Esophagus muscularis mucosa (tissue), 2 donors: Measurements from ENCODE around the gene PPP2R1A.

Experiments
- POLR2A ChIP-seq: fragments of 450-650 bp; IDR thresholded peaks from one replicate; pipeline ENCODE4 v1.6.1; 2017; ENCODE audit warnings: antibody characterized with exemption, moderate library complexity, mild to moderate bottlenecking, low read depth
- POLR2AphosphoS5 ChIP-seq, 2 donors: sonication (generic); formaldehyde crosslinking; IDR thresholded peaks; one replicate each; pipeline ENCODE4 v1.6.1; 2017; ENCODE audit warnings: antibody characterized with exemption in 2 of 2

DNA sequence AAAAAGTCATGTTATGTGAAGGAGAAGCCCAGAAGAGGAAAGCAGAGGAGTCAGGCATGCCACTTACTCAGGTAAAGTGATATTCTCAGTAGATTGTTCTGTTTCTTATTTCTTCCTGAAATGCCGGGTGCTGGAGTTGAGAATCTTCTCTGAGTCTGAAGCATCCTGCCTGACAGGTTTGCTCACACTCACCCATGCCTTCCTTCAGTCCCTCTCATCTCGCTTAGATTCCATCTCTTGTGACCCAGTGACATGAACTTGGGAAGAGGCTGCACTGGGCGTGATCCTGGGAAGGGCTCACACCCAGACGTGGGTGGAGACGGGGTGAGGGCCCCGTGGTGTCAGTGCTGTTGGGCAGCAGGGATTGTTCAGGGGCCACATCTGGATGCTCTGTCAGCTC lies 87.6 kb downstream of the PPP2R1A start:
- TF ChIP-seq POLR2AphosphoS5 (IDR thresholded peaks at IDR 0.05) (no peak), POLR2A (no peak)
